Gastroesophageal sphincter (tissue), 4 donors: ENCODE measurements around the gene MAP3K14. TPM values are rescaled to one million over a fixed set of nuclear protein-coding genes. Genes with fewer than 3 reads are reported as not detected.

Experiments used
- ATAC-seq: fragments of 150-250 bp; one replicate; pipeline ENCODE4 v1.9.1; 2016; ENCODE audit warnings: mild to moderate bottlenecking, moderate library complexity
- H3K27ac ChIP-seq, 4 donors: fragments of 200-600 bp; sonication (generic) in 3 of 4; 1 replicate in 3 of 4; 2 replicates in 1 of 4; pipeline ENCODE4 v1.5.1; 2016 to 2019
- H3K27me3 ChIP-seq: fragments of 200-600 bp; sonication (generic); one replicate; pipeline ENCODE4 v1.5.1; 2019
- H3K36me3 ChIP-seq, 2 donors: fragments of 200-600 bp; sonication (generic); one replicate each; pipeline ENCODE4 v1.5.1; 2019; ENCODE audit warnings: control low read depth in 1 of 2
- H3K4me1 ChIP-seq, 3 donors: fragments of 200-600 bp; sonication (generic); 1 replicate in 2 of 3; 2 replicates in 1 of 3; pipeline ENCODE4 v1.5.1; 2016 to 2019; ENCODE audit warnings: control low read depth in 2 of 3
- H3K4me3 ChIP-seq, 2 donors: fragments of 200-600 bp; sonication (generic); one replicate each; pipeline ENCODE4 v1.5.1; 2019; ENCODE audit warnings: mild to moderate bottlenecking in 1 of 2, moderate library complexity in 1 of 2
- H3K9me3 ChIP-seq, 3 donors: fragments of 200-600 bp; sonication (generic); one replicate each; pipeline ENCODE4 v1.5.1; 2017 to 2019; ENCODE audit warnings: control low read depth in 2 of 3
- CTCF ChIP-seq, 4 experiments: fragments of 200-600 bp in 2 of 4; fragments of 450-650 bp in 2 of 4; sonication (generic) in 1 of 4; IDR thresholded peaks; one replicate each; pipeline ENCODE4 v1.5.1; 2017 to 2019; ENCODE audit warnings: antibody characterized with exemption in 4 of 4, mild to moderate bottlenecking in 2 of 4, moderate library complexity in 2 of 4
- EP300 ChIP-seq: sonication (generic); formaldehyde crosslinking; IDR thresholded peaks from one replicate; pipeline ENCODE4 v1.6.1; 2017; ENCODE audit warnings: antibody characterized with exemption, mild to moderate bottlenecking
- POLR2A ChIP-seq, 2 donors: fragments of 450-650 bp; IDR thresholded peaks; one replicate each; pipeline ENCODE4 v1.6.1; 2017; ENCODE audit warnings: antibody characterized with exemption in 2 of 2, mild to moderate bottlenecking in 2 of 2, moderate library complexity in 1 of 2
- POLR2AphosphoS5 ChIP-seq: sonication (generic); formaldehyde crosslinking; IDR thresholded peaks from one replicate; pipeline ENCODE4 v1.6.1; 2017; ENCODE audit warnings: antibody characterized with exemption
- WGBS, 2 donors: methylation state at CpG; one replicate each; pipeline ENCODE4 v1.1.5; 2018; ENCODE audit warnings: low coverage in 1 of 2; 5-methylcytosine and 5-hydroxymethylcytosine counted together
- total RNA-seq, 4 donors: library from RNA; depleted of rRNA; stranded (reverse); fragments of >200 nt; gene quantifications; one replicate each; pipeline ENCODE4 v1.1.0, GENCODE V29; 2016

Gene MAP3K14
- total RNA-seq, 4 donors from 2014 or later: 8.5 to 17.5 (median 13.5) TPM

DNA sequence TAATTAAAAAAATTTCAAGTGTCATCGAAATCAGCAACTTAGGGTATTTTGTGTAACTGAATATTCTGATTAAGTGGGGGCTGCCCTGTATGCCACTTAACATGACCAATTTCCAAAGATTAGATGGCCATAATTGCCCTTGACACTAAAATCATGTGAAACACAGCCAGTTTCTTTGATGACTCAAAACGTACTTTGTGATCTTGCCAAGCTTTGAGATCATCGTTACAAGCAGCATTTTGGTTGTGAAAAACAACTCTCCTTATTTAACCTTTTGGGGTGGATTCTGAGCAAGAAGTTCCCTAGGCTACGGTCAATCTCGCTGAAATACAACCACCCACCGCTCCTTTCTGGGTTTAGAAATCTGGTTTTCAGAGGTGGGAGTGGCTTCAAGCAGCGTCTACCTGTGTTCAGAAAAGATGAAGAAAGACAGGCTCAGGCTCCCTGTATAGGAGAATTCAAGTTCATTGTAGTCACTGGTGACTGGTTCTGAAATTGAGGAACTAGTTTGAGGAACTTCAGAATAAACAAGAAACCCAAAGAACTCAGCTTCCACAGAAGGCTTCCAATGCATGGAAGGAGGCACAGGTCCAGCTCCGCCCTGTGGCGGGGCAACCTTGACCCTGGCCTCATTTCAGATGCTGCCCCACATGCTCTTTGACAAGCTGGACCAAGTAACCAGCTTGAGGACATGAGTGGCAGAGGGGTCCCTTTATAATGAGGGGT is 9.4 kb downstream of the MAP3K14 start:
- Histone ChIP-seq H3K36me3 (peaks cover 0 to 6% of the 10 kb centered on the region in 2 donors), H3K27me3 (no peaks in the 10 kb centered on the region), H3K4me1 (peaks cover 35 to 98% (median 81%) of the 10 kb centered on the region in 3 donors), H3K27ac (peak overlapping the region; percentile 81 to 98 (median 93)), H3K4me3 (no peak overlapping the region), H3K9me3 (no peaks in the 10 kb centered on the region)
- WGBS, 2 donors: 11 to 13% methylated on average over 4 to 7 of the region's 9 CpGs
- no peak for TF ChIP-seq POLR2A (IDR thresholded peaks at IDR 0.05)
- TF ChIP-seq POLR2AphosphoS5: peak; percentile 91
- TF ChIP-seq CTCF (IDR thresholded peaks at IDR 0.05): no peak
- no peak for TF ChIP-seq EP300
- ATAC-seq: peak; percentile 71

DNA sequence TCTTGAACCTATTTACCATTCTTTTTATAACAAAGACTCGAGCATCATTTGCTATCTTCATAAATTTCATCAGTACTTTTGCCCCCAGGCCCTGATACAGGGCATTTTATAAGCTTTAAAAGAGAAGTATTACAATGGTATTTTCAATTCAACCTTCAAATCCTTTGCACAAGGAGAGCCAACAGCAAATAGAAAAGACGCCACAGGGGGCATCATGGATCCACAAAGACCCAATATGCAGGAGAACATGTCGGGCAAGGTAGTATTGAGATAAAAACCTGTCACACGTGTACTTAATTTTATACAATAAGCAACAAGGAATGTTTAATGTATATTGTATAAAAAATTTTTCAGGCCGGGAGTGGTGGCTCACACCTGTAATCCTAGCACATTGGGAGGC is 10.2 kb downstream of the MAP3K14 start:
- 49 to 57% methylated on average over 4 to 5 of the region's 5 CpGs for WGBS, 2 donors
- H3K4me1 ChIP-seq: peaks cover 37 to 98% (median 77%) of the 10 kb centered on the region in 3 donors
- TF ChIP-seq POLR2A (IDR thresholded peaks at IDR 0.05) (no peak), EP300 (no peak), POLR2AphosphoS5 (no peak), CTCF (IDR thresholded peaks at IDR 0.05) (no peak)
- H3K36me3 ChIP-seq: peaks cover 0 to 6% of the 10 kb centered on the region in 2 donors
- H3K9me3 ChIP-seq: no peaks in the 10 kb centered on the region
- ATAC-seq: no peak
- H3K27me3 ChIP-seq: no peaks in the 10 kb centered on the region
- H3K27ac ChIP-seq: peak overlapping the region; percentile 81 to 98 (median 93)
- H3K4me3 ChIP-seq: no peak overlapping the region

- H3K27ac ChIP-seq: peak overlapping the region; percentile 81 to 98 (median 93)
- 21 to 54% methylated on average over 3 of the region's 4 CpGs for WGBS, 2 donors
- H3K36me3 ChIP-seq: peaks cover 0 to 6% of the 10 kb centered on the region in 2 donors
- no peaks in the 10 kb centered on the region for H3K27me3 ChIP-seq
- no peak overlapping the region for H3K4me3 ChIP-seq
- H3K4me1 ChIP-seq: peaks cover 32 to 98% (median 72%) of the 10 kb centered on the region in 3 donors
- no peaks in the 10 kb centered on the region for H3K9me3 ChIP-seq
- ATAC-seq: no peak
- TF ChIP-seq POLR2AphosphoS5: no peak
- TF ChIP-seq EP300: no peak
- TF ChIP-seq POLR2A (IDR thresholded peaks at IDR 0.05): no peak
- no peak for TF ChIP-seq CTCF (IDR thresholded peaks at IDR 0.05)
Measured at GRCh38 chr17:45306094-45306493, 10.7 kb downstream of the MAP3K14 start.

GRCh38 chr17:45305530-45306087 is 11.2 kb downstream of the MAP3K14 start:
- WGBS, 2 donors: 64% methylated on average over 3 of the region's 3 CpGs; no CpG with 5 or more reads in 1 of the 2 donors
- Histone ChIP-seq H3K27me3 (no peaks in the 10 kb centered on the region), H3K4me3 (no peak overlapping the region), H3K36me3 (peaks cover 0 to 6% of the 10 kb centered on the region in 2 donors), H3K4me1 (peaks cover 27 to 98% (median 67%) of the 10 kb centered on the region in 3 donors), H3K27ac (peak overlapping the region; percentile 81 to 98 (median 93)), H3K9me3 (no peaks in the 10 kb centered on the region)
- TF ChIP-seq EP300: no peak
- TF ChIP-seq CTCF (IDR thresholded peaks at IDR 0.05): no peak
- TF ChIP-seq POLR2A (IDR thresholded peaks at IDR 0.05): no peak
- no peak for ATAC-seq
